ENCODE results near the gene ST6GALNAC5.

ST6GALNAC5 gene

GRCh38 chr1:76867342-76868130 lies at the start of gene ST6GALNAC5:
ST6GALNAC5 (plus strand) TSS chr1:76867480.
- TF ChIP-seq GATA3 (IDR thresholded peaks at IDR 0.05; ENCODE audit: low read depth, low read length), result no peak
- peak; percentile 50 for TF ChIP-seq GATA2 (IDR thresholded peaks at IDR 0.05; ENCODE audit: low read depth, low read length)

GRCh38 chr1:76820028-76820427 lies 47.3 kb upstream of the ST6GALNAC5 start:
- TF ChIP-seq GATA3 (IDR thresholded peaks at IDR 0.05; ENCODE audit: low read depth, low read length) (no peak), GATA2 (IDR thresholded peaks at IDR 0.05; ENCODE audit: low read depth, low read length) (no peak)

GRCh38 chr1:76824106-76824505 lies 43.2 kb upstream of the ST6GALNAC5 start:
- TF ChIP-seq GATA2 (IDR thresholded peaks at IDR 0.05; ENCODE audit: low read depth, low read length) (no peak), GATA3 (IDR thresholded peaks at IDR 0.05; ENCODE audit: low read depth, low read length) (no peak)

GRCh38 chr1:76826072-76826845 lies 41.0 kb upstream of the ST6GALNAC5 start:
- TF ChIP-seq GATA3 (IDR thresholded peaks at IDR 0.05; ENCODE audit: low read depth, low read length) (no peak), GATA2 (IDR thresholded peaks at IDR 0.05; ENCODE audit: low read depth, low read length) (no peak)

- no peak for TF ChIP-seq GATA2 (IDR thresholded peaks at IDR 0.05; ENCODE audit: low read depth, low read length)
Observed at GRCh38 chr1:76827066-76827465, 40.2 kb upstream of the ST6GALNAC5 start.

- TF ChIP-seq GATA2 (IDR thresholded peaks at IDR 0.05; ENCODE audit: low read depth, low read length), result no peak
- TF ChIP-seq GATA3 (IDR thresholded peaks at IDR 0.05; ENCODE audit: low read depth, low read length), result no peak
Observed at GRCh38 chr1:76830373-76830772, 36.9 kb upstream of the ST6GALNAC5 start.

- TF ChIP-seq GATA2 (IDR thresholded peaks at IDR 0.05; ENCODE audit: low read depth, low read length), result no peak
- no peak for TF ChIP-seq GATA3 (IDR thresholded peaks at IDR 0.05; ENCODE audit: low read depth, low read length)
Observed at GRCh38 chr1:76832521-76832920, 34.8 kb upstream of the ST6GALNAC5 start.

- TF ChIP-seq GATA2 (IDR thresholded peaks at IDR 0.05; ENCODE audit: low read depth, low read length), result no peak
- no peak for TF ChIP-seq GATA3 (IDR thresholded peaks at IDR 0.05; ENCODE audit: low read depth, low read length)
Observed at GRCh38 chr1:76833151-76833550, 34.1 kb upstream of the ST6GALNAC5 start.

- TF ChIP-seq GATA3 (IDR thresholded peaks at IDR 0.05; ENCODE audit: low read depth, low read length), result no peak
- TF ChIP-seq GATA2 (IDR thresholded peaks at IDR 0.05; ENCODE audit: low read depth, low read length), result no peak
Observed at GRCh38 chr1:76833856-76834255, 33.4 kb upstream of the ST6GALNAC5 start.

- TF ChIP-seq GATA2 (IDR thresholded peaks at IDR 0.05; ENCODE audit: low read depth, low read length) (no peak), GATA3 (IDR thresholded peaks at IDR 0.05; ENCODE audit: low read depth, low read length) (no peak)
Observed at GRCh38 chr1:76835203-76835602, 32.1 kb upstream of the ST6GALNAC5 start.

- no peak for TF ChIP-seq GATA2 (IDR thresholded peaks at IDR 0.05; ENCODE audit: low read depth, low read length)
- no peak for TF ChIP-seq GATA3 (IDR thresholded peaks at IDR 0.05; ENCODE audit: low read depth, low read length)
Observed at GRCh38 chr1:76840278-76840677, 27.0 kb upstream of the ST6GALNAC5 start.

- TF ChIP-seq GATA3 (IDR thresholded peaks at IDR 0.05; ENCODE audit: low read depth, low read length) (no peak), GATA2 (IDR thresholded peaks at IDR 0.05; ENCODE audit: low read depth, low read length) (no peak)
Observed at GRCh38 chr1:76841460-76841859, 25.8 kb upstream of the ST6GALNAC5 start.

GRCh38 chr1:76843821-76844464 lies 23.3 kb upstream of the ST6GALNAC5 start:
- TF ChIP-seq GATA3 (IDR thresholded peaks at IDR 0.05; ENCODE audit: low read depth, low read length), result no peak
- no peak for TF ChIP-seq GATA2 (IDR thresholded peaks at IDR 0.05; ENCODE audit: low read depth, low read length)

GRCh38 chr1:76854255-76854654 lies 13.0 kb upstream of the ST6GALNAC5 start:
- no peak for TF ChIP-seq GATA2 (IDR thresholded peaks at IDR 0.05; ENCODE audit: low read depth, low read length)
- no peak for TF ChIP-seq GATA3 (IDR thresholded peaks at IDR 0.05; ENCODE audit: low read depth, low read length)
